Astrocyte (in vitro differentiated cells and primary cell): Measurements from ENCODE around the gene DGKB. TPM values are rescaled to one million over a fixed set of nuclear protein-coding genes. Genes with fewer than 3 reads are reported as not detected.

Source experiments
- DNase-seq: peaks from one replicate; pipeline ENCODE4 v3.0.0-alpha.2; 2010; ENCODE audit warnings: low read depth
- FAIRE-seq: peaks from 2 replicates; lab custom pipeline; 2011; peaks lifted over from hg19 to GRCh38; lab: Jason Lieb, UNC
- H2AFZ ChIP-seq: 2 replicates; pipeline ENCODE4 v1.6.0; 2012; ENCODE audit warnings: low read depth, low read length, inconsistent platforms
- H3K27ac ChIP-seq: 2 replicates; pipeline ENCODE4 v1.5.1; 2011; ENCODE audit warnings: low read depth, low read length, inconsistent platforms
- H3K27me3 ChIP-seq: 2 replicates; pipeline ENCODE4 v1.6.0; 2011; ENCODE audit warnings: low read length, inconsistent platforms; ENCODE audit not compliant: insufficient read depth
- H3K36me3 ChIP-seq: 2 replicates; pipeline ENCODE4 v1.5.1; 2011; ENCODE audit warnings: low read length, inconsistent platforms; ENCODE audit not compliant: insufficient read depth
- H3K4me1 ChIP-seq: 2 replicates; pipeline ENCODE4 v1.5.1; 2011; ENCODE audit warnings: low read length, inconsistent platforms; ENCODE audit not compliant: insufficient read depth
- H3K4me2 ChIP-seq: 2 replicates; pipeline ENCODE4 v1.6.0; 2012; ENCODE audit warnings: low read length, inconsistent platforms
- H3K4me3 ChIP-seq: 2 replicates; pipeline ENCODE4 v1.5.1; 2011; ENCODE audit warnings: low read depth, mild to moderate bottlenecking, low read length, inconsistent platforms; ENCODE audit not compliant: insufficient read depth
- H3K79me2 ChIP-seq: 2 replicates; pipeline ENCODE4 v1.6.0; 2012; ENCODE audit warnings: mild to moderate bottlenecking, low read length, inconsistent platforms; ENCODE audit not compliant: insufficient read depth
- H3K9ac ChIP-seq: 2 replicates; pipeline ENCODE4 v1.6.0; 2012; ENCODE audit warnings: mild to moderate bottlenecking, low read length, inconsistent platforms
- H3K9me3 ChIP-seq: 2 replicates; pipeline ENCODE4 v1.5.1; 2012; ENCODE audit warnings: low read depth, mild to moderate bottlenecking, low read length, inconsistent platforms; ENCODE audit not compliant: insufficient read depth
- H4K20me1 ChIP-seq: 2 replicates; pipeline ENCODE4 v1.6.0; 2012; ENCODE audit warnings: low read length, inconsistent platforms; ENCODE audit not compliant: insufficient read depth
- H3K27ac Mint-ChIP-seq: one replicate; pipeline ENCODE4 v1.8.0; 2021; ENCODE audit warnings: mild to moderate bottlenecking, mixed read lengths; ENCODE audit not compliant: unreplicated experiment
- H3K27me3 Mint-ChIP-seq: one replicate; pipeline ENCODE4 v1.8.0; 2021; ENCODE audit warnings: low read depth, mixed read lengths; ENCODE audit not compliant: unreplicated experiment
- H3K36me3 Mint-ChIP-seq: one replicate; pipeline ENCODE4 v1.8.0; 2021; ENCODE audit warnings: low read depth, mixed read lengths; ENCODE audit not compliant: unreplicated experiment
- H3K4me1 Mint-ChIP-seq: one replicate; pipeline ENCODE4 v1.8.0; 2021; ENCODE audit warnings: low read depth, mixed read lengths; ENCODE audit not compliant: unreplicated experiment
- H3K4me3 Mint-ChIP-seq: one replicate; pipeline ENCODE4 v1.8.0; 2021; ENCODE audit warnings: mild to moderate bottlenecking, moderate library complexity, mixed read lengths; ENCODE audit not compliant: unreplicated experiment
- H3K9me3 Mint-ChIP-seq: one replicate; pipeline ENCODE4 v1.8.0; 2021; ENCODE audit warnings: mild to moderate bottlenecking, mixed read lengths; ENCODE audit not compliant: unreplicated experiment
- EZH2 ChIP-seq: IDR thresholded peaks from 2 replicates; pipeline ENCODE4 v1.6.1; 2012; ENCODE audit warnings: mild to moderate bottlenecking, low read length, inconsistent platforms; ENCODE audit not compliant: insufficient read depth
- total RNA-seq: library from RNA; stranded (reverse); gene quantifications from 2 replicates; pipeline ENCODE4 v1.2.1, GENCODE V29; 2021
- TF ChIP-seq, protein P1 (sequence below): IDR thresholded peaks from 2 replicates; pipeline ENCODE4 v1.5.1; 2011; ENCODE audit warnings: low read depth, mild to moderate bottlenecking, inconsistent platforms, low read length, moderate library complexity; ENCODE audit not compliant: insufficient read depth

DGKB gene
- total RNA-seq, 1 donor from 2014 or later: 0.39 TPM

DNA sequence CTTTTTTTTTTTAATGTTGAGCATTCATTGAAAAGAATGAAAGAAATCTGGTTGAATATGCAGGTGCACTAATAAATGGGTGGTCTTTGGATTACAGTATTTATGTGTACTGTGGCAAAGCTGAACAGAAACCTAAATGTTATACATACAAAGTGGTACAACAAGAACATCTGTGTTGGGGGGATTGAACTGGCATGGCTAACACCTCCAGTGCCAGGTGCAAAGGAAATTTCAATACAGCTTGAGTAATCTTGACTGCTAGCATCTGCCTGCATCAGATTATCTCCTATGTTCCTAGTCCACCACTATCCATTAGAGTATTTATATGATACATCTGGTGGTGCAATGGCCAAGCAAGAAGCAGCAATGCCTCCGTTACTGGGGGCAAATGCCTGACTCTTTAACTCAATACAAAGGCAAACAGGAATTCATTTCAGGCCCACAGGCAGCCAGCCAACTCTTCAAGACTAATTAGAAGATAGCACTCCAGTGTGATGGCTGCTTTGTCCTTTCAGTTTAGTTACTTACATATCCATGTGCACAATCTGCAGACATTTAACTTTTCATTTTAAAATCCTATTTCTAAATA lies 692.6 kb downstream of the DGKB start:
- no peak overlapping the region for H2AFZ ChIP-seq
- Mint-ChIP-seq H3K36me3 (no peaks in the 10 kb centered on the region), H3K27ac (no peak overlapping the region), H3K9me3 (no peaks in the 10 kb centered on the region), H3K27me3 (no peaks in the 10 kb centered on the region), H3K4me3 (no peak overlapping the region), H3K4me1 (no peaks in the 10 kb centered on the region)
- TF ChIP-seq EZH2: no peak
- TF ChIP-seq, protein P1, sequence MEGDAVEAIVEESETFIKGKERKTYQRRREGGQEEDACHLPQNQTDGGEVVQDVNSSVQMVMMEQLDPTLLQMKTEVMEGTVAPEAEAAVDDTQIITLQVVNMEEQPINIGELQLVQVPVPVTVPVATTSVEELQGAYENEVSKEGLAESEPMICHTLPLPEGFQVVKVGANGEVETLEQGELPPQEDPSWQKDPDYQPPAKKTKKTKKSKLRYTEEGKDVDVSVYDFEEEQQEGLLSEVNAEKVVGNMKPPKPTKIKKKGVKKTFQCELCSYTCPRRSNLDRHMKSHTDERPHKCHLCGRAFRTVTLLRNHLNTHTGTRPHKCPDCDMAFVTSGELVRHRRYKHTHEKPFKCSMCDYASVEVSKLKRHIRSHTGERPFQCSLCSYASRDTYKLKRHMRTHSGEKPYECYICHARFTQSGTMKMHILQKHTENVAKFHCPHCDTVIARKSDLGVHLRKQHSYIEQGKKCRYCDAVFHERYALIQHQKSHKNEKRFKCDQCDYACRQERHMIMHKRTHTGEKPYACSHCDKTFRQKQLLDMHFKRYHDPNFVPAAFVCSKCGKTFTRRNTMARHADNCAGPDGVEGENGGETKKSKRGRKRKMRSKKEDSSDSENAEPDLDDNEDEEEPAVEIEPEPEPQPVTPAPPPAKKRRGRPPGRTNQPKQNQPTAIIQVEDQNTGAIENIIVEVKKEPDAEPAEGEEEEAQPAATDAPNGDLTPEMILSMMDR: no peak
- H3K9me3 ChIP-seq: no peaks in the 10 kb centered on the region
- no peaks in the 10 kb centered on the region for H3K27me3 ChIP-seq
- H3K4me1 ChIP-seq: no peaks in the 10 kb centered on the region
- H3K4me3 ChIP-seq: no peak overlapping the region
- no peak overlapping the region for H3K27ac ChIP-seq
- no peak for DNase-seq
- H4K20me1 ChIP-seq: no peaks in the 10 kb centered on the region
- no peak overlapping the region for H3K9ac ChIP-seq
- no peak for FAIRE-seq
- no peaks in the 10 kb centered on the region for H3K79me2 ChIP-seq
- H3K36me3 ChIP-seq: no peaks in the 10 kb centered on the region
- no peak overlapping the region for H3K4me2 ChIP-seq

- H3K9me3 ChIP-seq: no peaks in the 10 kb centered on the region
- Mint-ChIP-seq H3K9me3 (no peaks in the 10 kb centered on the region), H3K27me3 (no peaks in the 10 kb centered on the region), H3K27ac (no peak overlapping the region), H3K4me1 (no peaks in the 10 kb centered on the region), H3K4me3 (no peak overlapping the region), H3K36me3 (no peaks in the 10 kb centered on the region)
- H3K9ac ChIP-seq: no peak overlapping the region
- FAIRE-seq (no peak), DNase-seq (no peak)
- H3K4me1 ChIP-seq: no peaks in the 10 kb centered on the region
- H4K20me1 ChIP-seq: no peaks in the 10 kb centered on the region
- no peak overlapping the region for H3K27ac ChIP-seq
- H3K79me2 ChIP-seq: no peaks in the 10 kb centered on the region
- TF ChIP-seq EZH2: no peak
- TF ChIP-seq, protein P1: no peak
- H3K36me3 ChIP-seq: no peaks in the 10 kb centered on the region
- no peak overlapping the region for H2AFZ ChIP-seq
- H3K4me3 ChIP-seq: no peak overlapping the region
- no peaks in the 10 kb centered on the region for H3K27me3 ChIP-seq
- no peak overlapping the region for H3K4me2 ChIP-seq
These were observed 694.8 kb downstream of the DGKB start for GRCh38 chr7:14207711-14208110.

- H3K9me3 Mint-ChIP-seq: no peaks in the 10 kb centered on the region
- Histone ChIP-seq H3K79me2 (no peaks in the 10 kb centered on the region), H3K4me2 (no peak overlapping the region), H3K9ac (no peak overlapping the region), H2AFZ (peak overlapping the region; percentile 9), H3K27me3 (no peaks in the 10 kb centered on the region), H3K27ac (no peak overlapping the region), H3K4me1 (no peaks in the 10 kb centered on the region), H3K36me3 (no peaks in the 10 kb centered on the region), H3K4me3 (no peak overlapping the region), H4K20me1 (no peaks in the 10 kb centered on the region), H3K9me3 (no peaks in the 10 kb centered on the region)
- FAIRE-seq (no peak), DNase-seq (peak; percentile 46)
- H3K27ac Mint-ChIP-seq: no peak overlapping the region
- no peaks in the 10 kb centered on the region for H3K27me3 Mint-ChIP-seq
- no peak for TF ChIP-seq EZH2
- TF ChIP-seq, protein P1: no peak
- no peak overlapping the region for H3K4me3 Mint-ChIP-seq
- H3K36me3 Mint-ChIP-seq: no peaks in the 10 kb centered on the region
- H3K4me1 Mint-ChIP-seq: no peaks in the 10 kb centered on the region
These were observed 695.4 kb downstream of the DGKB start for GRCh38 chr7:14207138-14207537.
